HEK293T (cell line): Measurements from ENCODE around the gene TRIM8.

Experiments
- CTCF ChIA-PET: fragments of 350-600 bp; formaldehyde crosslinking; extraction: SDS; loops from one replicate; lab custom pipeline; 2021; ENCODE audit warnings: antibody characterized with exemption, inconsistent platforms; lab: Yijun Ruan, JAX
- POLR2A ChIA-PET: fragments of 350-600 bp; formaldehyde crosslinking; extraction: SDS; loops from one replicate; lab custom pipeline; 2020; ENCODE audit warnings: antibody characterized with exemption, inconsistent platforms; lab: Yijun Ruan, JAX
- DNase-seq: peaks from one replicate; pipeline ENCODE4 v3.0.0; 2012; ENCODE audit warnings: mixed read lengths; ENCODE audit errors: extremely low spot score
- ARNT ChIP-seq: fragments of 450-650 bp; IDR thresholded peaks from 2 replicates; pipeline ENCODE4 v1.6.1; 2017; ENCODE audit warnings: mild to moderate bottlenecking
- BHLHE40 ChIP-seq: fragments of 450-650 bp; IDR thresholded peaks from 2 replicates; pipeline ENCODE4 v1.6.1; 2016; ENCODE audit warnings: mild to moderate bottlenecking, moderate library complexity, borderline replicate concordance
- CTBP1 ChIP-seq: fragments of 450-650 bp; IDR thresholded peaks from 2 replicates; pipeline ENCODE4 v1.6.1; 2016; ENCODE audit warnings: borderline replicate concordance
- ELF4 ChIP-seq: fragments of 450-650 bp; IDR thresholded peaks from 2 replicates; pipeline ENCODE4 v1.6.1; 2017; ENCODE audit warnings: antibody characterized with exemption
- FOXA1 ChIP-seq: fragments of 450-650 bp; IDR thresholded peaks from 2 replicates; pipeline ENCODE4 v1.6.1; 2016; ENCODE audit warnings: mild to moderate bottlenecking
- FOXK2 ChIP-seq: fragments of 450-650 bp; IDR thresholded peaks from 2 replicates; pipeline ENCODE4 v1.6.1; 2016; ENCODE audit warnings: mild to moderate bottlenecking
- FOXM1 ChIP-seq: fragments of 450-650 bp; IDR thresholded peaks from 2 replicates; pipeline ENCODE4 v1.6.1; 2017; ENCODE audit warnings: mild to moderate bottlenecking, borderline replicate concordance
- HDGF ChIP-seq: fragments of 450-650 bp; IDR thresholded peaks from 2 replicates; pipeline ENCODE4 v1.6.1; 2017; ENCODE audit warnings: antibody characterized with exemption, borderline replicate concordance
- L3MBTL2 ChIP-seq: fragments of 450-650 bp; conservative IDR thresholded peaks from 2 replicates; pipeline ENCODE4 v1.6.1; 2016; ENCODE audit warnings: mild to moderate bottlenecking
- LEF1 ChIP-seq: fragments of 450-650 bp; IDR thresholded peaks from 2 replicates; pipeline ENCODE4 v1.6.1; 2017; ENCODE audit warnings: mild to moderate bottlenecking, borderline replicate concordance
- NFRKB ChIP-seq: fragments of 450-650 bp; IDR thresholded peaks from 2 replicates; pipeline ENCODE4 v1.6.1; 2016; ENCODE audit warnings: mild to moderate bottlenecking, moderate library complexity
- PKNOX1 ChIP-seq: fragments of 450-650 bp; IDR thresholded peaks from 2 replicates; pipeline ENCODE4 v1.6.1; 2016
- SP1 ChIP-seq: fragments of 450-650 bp; IDR thresholded peaks from 2 replicates; pipeline ENCODE4 v1.6.1; 2017
- SUZ12 ChIP-seq: fragments of 450-650 bp; IDR thresholded peaks from 2 replicates; pipeline ENCODE4 v1.6.1; 2016; ENCODE audit warnings: mild to moderate bottlenecking
- TARDBP ChIP-seq: fragments of 450-650 bp; IDR thresholded peaks from 2 replicates; pipeline ENCODE4 v1.6.1; 2016
- ZNF384 ChIP-seq: fragments of 450-650 bp; IDR thresholded peaks from 2 replicates; pipeline ENCODE4 v1.6.1; 2016

The TRIM8 gene

DNA sequence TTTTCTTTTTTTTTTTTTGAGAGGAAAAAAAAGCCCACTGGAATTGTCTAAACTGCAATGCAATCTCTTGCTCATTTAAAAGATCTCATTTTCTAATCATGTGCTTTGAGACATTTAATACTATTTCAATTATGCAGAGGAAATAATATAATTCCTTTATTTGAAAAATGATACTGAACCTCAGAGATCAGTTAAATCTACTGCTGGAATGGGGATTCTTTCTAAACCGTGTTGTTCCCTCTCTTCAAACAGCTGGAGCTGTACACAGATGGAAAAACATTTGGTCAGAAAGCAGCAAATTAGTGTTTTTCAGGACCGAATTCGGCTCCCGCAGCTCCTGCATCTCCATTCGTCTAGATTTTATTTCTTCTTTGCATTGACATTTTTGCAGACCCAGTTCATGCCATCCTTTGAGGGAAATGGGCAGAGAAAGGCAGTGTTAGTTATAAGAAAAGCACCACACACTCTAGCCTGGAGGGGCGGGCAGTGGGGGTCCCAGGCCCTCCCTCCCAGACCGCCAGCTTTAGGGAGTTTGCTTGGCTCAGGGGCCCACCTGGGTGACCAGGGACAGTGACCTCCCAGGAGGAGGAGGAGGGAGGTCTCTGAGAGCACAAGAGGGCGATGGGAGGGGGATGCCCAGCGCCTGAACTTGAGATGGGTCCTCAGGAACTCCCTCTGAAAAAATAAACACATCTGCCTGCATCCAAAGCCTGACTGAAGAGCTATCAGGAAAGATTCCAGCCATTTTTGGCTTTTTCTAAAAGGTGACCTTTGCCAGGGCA, 32.4 kb downstream of the TRIM8 start:
- CTCF ChIA-PET, result interaction anchor here (0.6 to 1.7 kb wide), 4 partner anchors 10 to 27 kb away, joined by 3 to 4 read pairs (median 3); no protein-coding TSS in a partner anchor
- TF ChIP-seq PKNOX1 (no peak), ZNF384 (no peak), FOXM1 (no peak), TARDBP (no peak), FOXK2 (no peak)
- no peak for DNase-seq
- POLR2A ChIA-PET, result interaction anchor here (1.1 to 1.9 kb wide), 3 partner anchors 23 to 37 kb away, joined by 3 to 7 read pairs (median 6); partner anchors contain the start of gene ARL3

DNA sequence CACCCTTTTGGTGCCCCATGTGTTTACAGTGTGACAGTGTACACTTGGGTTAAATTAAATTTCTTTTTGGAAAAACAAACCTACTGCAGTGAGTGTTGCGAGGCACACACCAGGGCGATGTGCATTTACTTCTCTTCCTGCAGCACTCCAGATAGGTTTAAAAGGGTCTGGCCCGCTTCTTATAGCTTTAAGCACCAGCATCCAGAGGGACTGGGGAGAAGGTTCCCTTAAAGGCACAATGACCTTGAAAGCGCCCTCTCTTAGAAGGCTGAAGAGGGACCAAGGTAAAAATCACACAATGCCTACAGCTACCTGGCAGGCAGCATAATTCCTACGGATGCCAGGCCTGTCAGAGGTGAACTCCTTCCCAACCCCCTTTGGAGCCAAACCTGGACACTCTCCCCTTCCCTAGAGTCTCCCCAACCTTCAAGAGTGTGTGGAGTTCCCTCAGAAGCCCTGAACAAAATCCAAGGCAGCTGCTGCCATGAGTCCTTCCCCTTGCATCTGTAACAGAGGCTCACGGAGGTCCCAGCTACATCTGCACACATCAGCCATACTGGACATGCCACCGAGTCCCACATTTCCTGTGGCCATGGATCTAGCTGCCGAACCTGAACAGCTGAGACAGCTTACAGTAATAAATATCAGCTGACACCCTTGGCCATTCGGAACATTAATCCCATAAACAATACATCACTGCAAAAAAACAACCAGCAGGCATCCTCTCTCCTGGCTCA, 33.2 kb downstream of the TRIM8 start:
- TF ChIP-seq LEF1 (no peak), HDGF (no peak), TARDBP (no peak), FOXK2 (no peak), CTBP1 (no peak), ARNT (no peak)
- DNase-seq, result no peak
- ChIA-PET POLR2A (interaction anchor here (1.1 to 3.5 kb wide), 4 partner anchors 24 to 37 kb away, joined by 3 to 20 read pairs (median 4); partner anchors contain the start of genes ARL3 and SFXN2), CTCF (interaction anchor here (1.0 to 2.9 kb wide), 9 partner anchors 7 to 36 kb away, joined by 3 to 25 read pairs (median 5); partner anchors contain the start of gene ARL3)

DNA sequence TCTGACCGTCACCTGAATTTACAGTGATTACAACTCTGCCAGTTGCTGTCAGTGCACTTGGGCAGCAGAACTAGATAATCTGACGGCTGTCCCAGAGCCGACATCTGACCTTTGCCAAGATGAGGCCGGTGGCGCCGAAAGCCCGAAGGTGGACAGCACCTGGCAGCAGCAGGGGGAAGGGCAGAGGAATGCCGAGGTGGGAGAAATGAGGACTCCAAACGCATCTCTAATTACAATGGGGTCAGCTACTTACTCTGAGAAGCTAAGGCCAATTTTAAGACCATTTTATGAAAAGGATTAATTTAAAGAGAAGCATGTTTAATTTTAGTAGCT, 33.8 kb downstream of the TRIM8 start:
- no peak for DNase-seq
- ChIA-PET CTCF (interaction anchor here (0.7 to 2.9 kb wide), 11 partner anchors 8 to 525 kb away, joined by 3 to 25 read pairs (median 5); partner anchors contain the start of gene ARL3), POLR2A (interaction anchor here (1.1 to 3.5 kb wide), 4 partner anchors 32 to 36 kb away, joined by 3 to 20 read pairs (median 5); partner anchors contain the start of genes ARL3 and SFXN2)
- TF ChIP-seq BHLHE40 (no peak), LEF1 (no peak), SP1 (no peak), HDGF (no peak), L3MBTL2 (no peak), ELF4 (no peak), PKNOX1 (no peak), FOXM1 (no peak), FOXK2 (no peak), FOXA1 (no peak), TARDBP (no peak), NFRKB (no peak), ARNT (no peak), ZNF384 (no peak), CTBP1 (no peak), SUZ12 (no peak)

- ChIA-PET CTCF (interaction anchor here (0.7 to 2.9 kb wide), 13 partner anchors 8 to 48 kb away, joined by 3 to 25 read pairs (median 5); partner anchors contain the start of gene ARL3), POLR2A (interaction anchor here (1.1 to 3.5 kb wide), 5 partner anchors 32 to 60 kb away, joined by 3 to 20 read pairs (median 4); partner anchors contain the start of genes ARL3 and SFXN2)
- DNase-seq, result peak; percentile 85
- TF ChIP-seq ZNF384 (no peak), L3MBTL2 (peak; percentile 40; the same call in 1 of the 2 replicates)
Measured at GRCh38 chr10:102678842-102679289, 34.6 kb downstream of the TRIM8 start.

- peak; percentile 6 for DNase-seq
- no peak for TF ChIP-seq SP1
- TF ChIP-seq PKNOX1, result no peak
- TF ChIP-seq ELF4, result no peak
- no peak for TF ChIP-seq CTBP1
- TF ChIP-seq ARNT, result no peak
- no peak for TF ChIP-seq FOXM1
- TF ChIP-seq NFRKB, result no peak
- no peak for TF ChIP-seq HDGF
- TF ChIP-seq L3MBTL2, result no peak
- no peak for TF ChIP-seq ZNF384
- no peak for TF ChIP-seq FOXK2
- ChIA-PET POLR2A (interaction anchor here (1.1 to 3.5 kb wide), 5 partner anchors 31 to 59 kb away, joined by 3 to 20 read pairs (median 4); partner anchors contain the start of genes ARL3 and SFXN2), CTCF (interaction anchor here (0.8 to 2.9 kb wide), 9 partner anchors 9 to 48 kb away, joined by 3 to 25 read pairs (median 7); partner anchors contain the start of gene ARL3)
Measured at GRCh38 chr10:102679596-102679995, 35.3 kb downstream of the TRIM8 start.

DNA sequence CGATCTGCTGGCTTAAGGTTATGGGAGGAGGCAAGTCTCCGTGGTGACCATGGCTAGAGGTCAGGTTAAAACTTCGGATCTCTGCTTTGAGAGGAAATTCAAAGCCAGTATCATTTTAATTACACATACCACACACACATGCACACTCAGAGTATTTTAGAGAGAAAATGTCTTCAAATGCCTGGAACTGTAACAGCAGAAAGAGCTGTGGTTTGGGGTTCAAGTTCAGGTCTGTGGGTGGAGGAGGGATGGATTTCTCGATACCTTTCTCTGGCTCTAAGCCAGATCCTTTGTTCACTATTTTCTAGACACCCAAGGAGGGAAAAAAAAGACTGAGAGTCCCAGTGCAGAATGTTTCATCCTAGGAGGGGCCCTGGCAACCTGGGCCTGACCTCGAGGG, 37.4 kb downstream of the TRIM8 start:
- TF ChIP-seq SUZ12 (no peak), PKNOX1 (no peak), LEF1 (no peak), ARNT (no peak), TARDBP (no peak), ZNF384 (no peak), ELF4 (no peak), HDGF (no peak), NFRKB (no peak), BHLHE40 (no peak), CTBP1 (no peak), L3MBTL2 (no peak)

More for the DNA sequence above, 37.4 kb downstream of the TRIM8 start:
- DNase-seq, result no peak
- CTCF ChIA-PET, result interaction anchor here (1.0 kb wide), 1 partner anchor 16 kb away, joined by 3 read pairs; no protein-coding TSS in a partner anchor
- POLR2A ChIA-PET, result no interaction called here
